ENCODE results near the gene DGKE. TPM values are rescaled to one million over a fixed set of nuclear protein-coding genes. Genes with fewer than 3 reads are reported as not detected.

The DGKE gene
- polyA plus RNA-seq, 1 donor from 2014 or later: 16.6 TPM

GRCh38 chr17:56796536-56796935, 37.4 kb upstream of the DGKE start:
- Histone ChIP-seq H3K4me2 (ENCODE audit: low read length) (no peak overlapping the region), H4K20me1 (ENCODE audit: insufficient read depth) (no peaks in the 10 kb centered on the region), H3F3A (ENCODE audit: insufficient read depth, low read length, poor library complexity, severe bottlenecking) (no peaks in the 10 kb centered on the region), H3K9me3 (ENCODE audit: low read length) (no peaks in the 10 kb centered on the region), H3K9ac (ENCODE audit: low read length) (no peak overlapping the region), H3K79me2 (replicated peaks; ENCODE audit: insufficient read depth, low read length) (no peaks in the 10 kb centered on the region), H3K27me3 (ENCODE audit: insufficient read depth, low read depth, low read length) (no peaks in the 10 kb centered on the region), H3K4me3 (ENCODE audit: low read length) (no peak overlapping the region), H3K36me3 (ENCODE audit: insufficient read depth, low read length) (no peaks in the 10 kb centered on the region), H3K9me2 (ENCODE audit: insufficient read depth, low read length) (no peaks in the 10 kb centered on the region), H2AFZ (ENCODE audit: low read depth, low read length) (no peak overlapping the region), H3K27ac (ENCODE audit: low read length) (no peak overlapping the region)
- TF ChIP-seq TAF1 (IDR thresholded peaks at IDR 0.05; ENCODE audit: low read depth) (no peak), SMC3 (conservative IDR thresholded peaks at IDR 0.05; ENCODE audit: poor library complexity) (no peak), EP300 (conservative IDR thresholded peaks at IDR 0.05; ENCODE audit: poor library complexity, severe bottlenecking) (no peak), REST (IDR thresholded peaks at IDR 0.05; ENCODE audit: borderline replicate concordance) (no peak), POLR2AphosphoS5 (IDR thresholded peaks at IDR 0.05) (no peak), RAD21 (conservative IDR thresholded peaks at IDR 0.05) (no peak), EZH2 (IDR thresholded peaks at IDR 0.05; ENCODE audit: borderline replicate concordance, insufficient read depth, low read length, poor library complexity, severe bottlenecking) (no peak), MXI1 (conservative IDR thresholded peaks at IDR 0.05; ENCODE audit: poor library complexity, severe bottlenecking) (no peak)
- TF ChIP-seq, protein P1, sequence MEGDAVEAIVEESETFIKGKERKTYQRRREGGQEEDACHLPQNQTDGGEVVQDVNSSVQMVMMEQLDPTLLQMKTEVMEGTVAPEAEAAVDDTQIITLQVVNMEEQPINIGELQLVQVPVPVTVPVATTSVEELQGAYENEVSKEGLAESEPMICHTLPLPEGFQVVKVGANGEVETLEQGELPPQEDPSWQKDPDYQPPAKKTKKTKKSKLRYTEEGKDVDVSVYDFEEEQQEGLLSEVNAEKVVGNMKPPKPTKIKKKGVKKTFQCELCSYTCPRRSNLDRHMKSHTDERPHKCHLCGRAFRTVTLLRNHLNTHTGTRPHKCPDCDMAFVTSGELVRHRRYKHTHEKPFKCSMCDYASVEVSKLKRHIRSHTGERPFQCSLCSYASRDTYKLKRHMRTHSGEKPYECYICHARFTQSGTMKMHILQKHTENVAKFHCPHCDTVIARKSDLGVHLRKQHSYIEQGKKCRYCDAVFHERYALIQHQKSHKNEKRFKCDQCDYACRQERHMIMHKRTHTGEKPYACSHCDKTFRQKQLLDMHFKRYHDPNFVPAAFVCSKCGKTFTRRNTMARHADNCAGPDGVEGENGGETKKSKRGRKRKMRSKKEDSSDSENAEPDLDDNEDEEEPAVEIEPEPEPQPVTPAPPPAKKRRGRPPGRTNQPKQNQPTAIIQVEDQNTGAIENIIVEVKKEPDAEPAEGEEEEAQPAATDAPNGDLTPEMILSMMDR (IDR thresholded peaks at IDR 0.05; ENCODE audit: poor library complexity, severe bottlenecking): no peak

- H3F3A ChIP-seq (ENCODE audit: insufficient read depth, low read length, poor library complexity, severe bottlenecking): no peaks in the 10 kb centered on the region
- no peaks in the 10 kb centered on the region for H3K27me3 ChIP-seq (ENCODE audit: insufficient read depth, low read depth, low read length)
- H4K20me1 ChIP-seq (ENCODE audit: insufficient read depth): no peaks in the 10 kb centered on the region
- H3K4me2 ChIP-seq (ENCODE audit: low read length): no peak overlapping the region
- no peak overlapping the region for H3K4me3 ChIP-seq (ENCODE audit: low read length)
- no peaks in the 10 kb centered on the region for H3K9me3 ChIP-seq (ENCODE audit: low read length)
- H2AFZ ChIP-seq (ENCODE audit: low read depth, low read length): no peak overlapping the region
- no peak overlapping the region for H3K27ac ChIP-seq (ENCODE audit: low read length)
- TF ChIP-seq MXI1 (conservative IDR thresholded peaks at IDR 0.05; ENCODE audit: poor library complexity, severe bottlenecking) (no peak), EZH2 (IDR thresholded peaks at IDR 0.05; ENCODE audit: borderline replicate concordance, insufficient read depth, low read length, poor library complexity, severe bottlenecking) (no peak), SMC3 (conservative IDR thresholded peaks at IDR 0.05; ENCODE audit: poor library complexity) (no peak)
- TF ChIP-seq, protein P1 (IDR thresholded peaks at IDR 0.05; ENCODE audit: poor library complexity, severe bottlenecking): no peak
- no peaks in the 10 kb centered on the region for H3K79me2 ChIP-seq (replicated peaks; ENCODE audit: insufficient read depth, low read length)
- H3K9me2 ChIP-seq (ENCODE audit: insufficient read depth, low read length): no peaks in the 10 kb centered on the region
- no peak overlapping the region for H3K9ac ChIP-seq (ENCODE audit: low read length)
- no peaks in the 10 kb centered on the region for H3K36me3 ChIP-seq (ENCODE audit: insufficient read depth, low read length)
Measured at GRCh38 chr17:56798916-56799315, 35.0 kb upstream of the DGKE start.

Measured in neural cell (in vitro differentiated cells).